ENCODE results near the gene CD44.

CD44 gene

DNA sequence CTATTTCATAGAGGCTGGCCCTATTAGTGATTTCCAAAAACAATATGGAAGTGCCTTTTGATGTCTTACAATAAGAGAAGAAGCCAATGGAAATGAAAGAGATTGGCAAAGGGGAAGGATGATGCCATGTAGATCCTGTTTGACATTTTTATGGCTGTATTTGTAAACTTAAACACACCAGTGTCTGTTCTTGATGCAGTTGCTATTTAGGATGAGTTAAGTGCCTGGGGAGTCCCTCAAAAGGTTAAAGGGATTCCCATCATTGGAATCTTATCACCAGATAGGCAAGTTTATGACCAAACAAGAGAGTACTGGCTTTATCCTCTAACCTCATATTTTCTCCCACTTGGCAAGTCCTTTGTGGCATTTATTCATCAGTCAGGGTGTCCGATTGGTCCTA, 91.4 kb downstream of the CD44 start:
- no peaks in the 10 kb centered on the region for H3K9me2 ChIP-seq (replicated peaks; ENCODE audit: insufficient read depth, low read length)
- no peaks in the 10 kb centered on the region for H3K9me3 ChIP-seq (ENCODE audit: insufficient read depth, low read length)
- no peak overlapping the region for H3K4me2 ChIP-seq (ENCODE audit: low read depth, low read length, poor library complexity, severe bottlenecking)
- H3K36me3 ChIP-seq (ENCODE audit: low read length): no peaks in the 10 kb centered on the region
- H3K4me3 ChIP-seq (ENCODE audit: insufficient read depth, low read length, poor library complexity, severe bottlenecking): no peak overlapping the region
- no peak overlapping the region for H3K9ac ChIP-seq (ENCODE audit: low read length)
- H3K27me3 ChIP-seq (ENCODE audit: low read length): no peaks in the 10 kb centered on the region
- H3F3A ChIP-seq (ENCODE audit: insufficient read depth): no peaks in the 10 kb centered on the region
- no peaks in the 10 kb centered on the region for H4K20me1 ChIP-seq (ENCODE audit: low read depth, low read length)
- TF ChIP-seq, protein P1, sequence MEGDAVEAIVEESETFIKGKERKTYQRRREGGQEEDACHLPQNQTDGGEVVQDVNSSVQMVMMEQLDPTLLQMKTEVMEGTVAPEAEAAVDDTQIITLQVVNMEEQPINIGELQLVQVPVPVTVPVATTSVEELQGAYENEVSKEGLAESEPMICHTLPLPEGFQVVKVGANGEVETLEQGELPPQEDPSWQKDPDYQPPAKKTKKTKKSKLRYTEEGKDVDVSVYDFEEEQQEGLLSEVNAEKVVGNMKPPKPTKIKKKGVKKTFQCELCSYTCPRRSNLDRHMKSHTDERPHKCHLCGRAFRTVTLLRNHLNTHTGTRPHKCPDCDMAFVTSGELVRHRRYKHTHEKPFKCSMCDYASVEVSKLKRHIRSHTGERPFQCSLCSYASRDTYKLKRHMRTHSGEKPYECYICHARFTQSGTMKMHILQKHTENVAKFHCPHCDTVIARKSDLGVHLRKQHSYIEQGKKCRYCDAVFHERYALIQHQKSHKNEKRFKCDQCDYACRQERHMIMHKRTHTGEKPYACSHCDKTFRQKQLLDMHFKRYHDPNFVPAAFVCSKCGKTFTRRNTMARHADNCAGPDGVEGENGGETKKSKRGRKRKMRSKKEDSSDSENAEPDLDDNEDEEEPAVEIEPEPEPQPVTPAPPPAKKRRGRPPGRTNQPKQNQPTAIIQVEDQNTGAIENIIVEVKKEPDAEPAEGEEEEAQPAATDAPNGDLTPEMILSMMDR (IDR thresholded peaks at IDR 0.05; ENCODE audit: insufficient read depth, low read length, poor library complexity, severe bottlenecking): no peak
- no peak for TF ChIP-seq EZH2phosphoT487 (conservative IDR thresholded peaks at IDR 0.05; ENCODE audit: low read length)
- H3K27ac ChIP-seq (ENCODE audit: low read depth, low read length): no peak overlapping the region
- H3K79me2 ChIP-seq (ENCODE audit: insufficient read depth, low read length): no peaks in the 10 kb centered on the region
- no peak overlapping the region for H2AFZ ChIP-seq (ENCODE audit: low read depth, low read length, severe bottlenecking)

- Histone ChIP-seq H3K9ac (ENCODE audit: low read length) (no peak overlapping the region), H3K4me3 (ENCODE audit: insufficient read depth, low read length, poor library complexity, severe bottlenecking) (no peak overlapping the region), H3K36me3 (ENCODE audit: low read length) (no peaks in the 10 kb centered on the region), H4K20me1 (ENCODE audit: low read depth, low read length) (no peaks in the 10 kb centered on the region), H3K27me3 (ENCODE audit: low read length) (no peaks in the 10 kb centered on the region), H3K4me2 (ENCODE audit: low read depth, low read length, poor library complexity, severe bottlenecking) (no peak overlapping the region), H3K79me2 (ENCODE audit: insufficient read depth, low read length) (no peaks in the 10 kb centered on the region), H3K27ac (ENCODE audit: low read depth, low read length) (no peak overlapping the region), H2AFZ (ENCODE audit: low read depth, low read length, severe bottlenecking) (no peak overlapping the region), H3F3A (ENCODE audit: insufficient read depth) (no peaks in the 10 kb centered on the region), H3K9me2 (replicated peaks; ENCODE audit: insufficient read depth, low read length) (no peaks in the 10 kb centered on the region), H3K9me3 (ENCODE audit: insufficient read depth, low read length) (no peaks in the 10 kb centered on the region)
- no peak for TF ChIP-seq EZH2phosphoT487 (conservative IDR thresholded peaks at IDR 0.05; ENCODE audit: low read length)
- TF ChIP-seq, protein P1 (IDR thresholded peaks at IDR 0.05; ENCODE audit: insufficient read depth, low read length, poor library complexity, severe bottlenecking): no peak
These were observed 92.3 kb downstream of the CD44 start for GRCh38 chr11:35231076-35231860.

GRCh38 chr11:35232891-35233330, 93.9 kb downstream of the CD44 start:
- no peaks in the 10 kb centered on the region for H4K20me1 ChIP-seq (ENCODE audit: low read depth, low read length)
- no peak for TF ChIP-seq EZH2phosphoT487 (conservative IDR thresholded peaks at IDR 0.05; ENCODE audit: low read length)
- TF ChIP-seq, protein P1 (IDR thresholded peaks at IDR 0.05; ENCODE audit: insufficient read depth, low read length, poor library complexity, severe bottlenecking): no peak
- H3K9ac ChIP-seq (ENCODE audit: low read length): no peak overlapping the region
- H3K36me3 ChIP-seq (ENCODE audit: low read length): no peaks in the 10 kb centered on the region
- no peaks in the 10 kb centered on the region for H3F3A ChIP-seq (ENCODE audit: insufficient read depth)
- no peak overlapping the region for H3K4me3 ChIP-seq (ENCODE audit: insufficient read depth, low read length, poor library complexity, severe bottlenecking)
- H2AFZ ChIP-seq (ENCODE audit: low read depth, low read length, severe bottlenecking): no peak overlapping the region
- H3K27me3 ChIP-seq (ENCODE audit: low read length): no peaks in the 10 kb centered on the region
- H3K9me3 ChIP-seq (ENCODE audit: insufficient read depth, low read length): no peaks in the 10 kb centered on the region
- no peaks in the 10 kb centered on the region for H3K9me2 ChIP-seq (replicated peaks; ENCODE audit: insufficient read depth, low read length)
- no peaks in the 10 kb centered on the region for H3K79me2 ChIP-seq (ENCODE audit: insufficient read depth, low read length)
- no peak overlapping the region for H3K4me2 ChIP-seq (ENCODE audit: low read depth, low read length, poor library complexity, severe bottlenecking)
- H3K27ac ChIP-seq (ENCODE audit: low read depth, low read length): no peak overlapping the region

Measured in SU-DHL-6 (cell line).